H9 (cell line): ENCODE measurements around the gene CTPS1. TPM values are rescaled to one million over a fixed set of nuclear protein-coding genes. Genes with fewer than 3 reads are reported as not detected.

Experiments
- DNase-seq: peaks from one replicate; pipeline ENCODE4 v3.0.0-alpha.2; 2017
- H2AFZ ChIP-seq: one replicate; pipeline ENCODE4 v1.6.1; 2013; ENCODE audit warnings: mild to moderate bottlenecking, low read length, control low read depth, moderate library complexity
- H2AK5ac ChIP-seq: 2 replicates; pipeline ENCODE4 v1.6.1; 2013; ENCODE audit warnings: low read length, control low read depth, mixed read lengths; ENCODE audit not compliant: insufficient read length
- H2BK120ac ChIP-seq: one replicate; pipeline ENCODE4 v1.6.1; 2013; ENCODE audit warnings: low read depth, mild to moderate bottlenecking, low read length, control low read depth, inconsistent platforms; ENCODE audit not compliant: poor library complexity, severe bottlenecking
- H2BK12ac ChIP-seq: 2 replicates; pipeline ENCODE4 v1.6.1; 2013; ENCODE audit warnings: low read length, control low read depth, mixed read lengths, low read depth; ENCODE audit not compliant: insufficient read length
- H2BK15ac ChIP-seq: 2 replicates; pipeline ENCODE4 v1.6.1; 2013; ENCODE audit warnings: low read depth, low read length, control low read depth
- H2BK20ac ChIP-seq: one replicate; pipeline ENCODE4 v1.6.1; 2013; ENCODE audit warnings: low read depth, mild to moderate bottlenecking, low read length, control low read depth, inconsistent platforms; ENCODE audit not compliant: poor library complexity, severe bottlenecking
- H2BK5ac ChIP-seq: 2 replicates; pipeline ENCODE4 v1.6.1; 2013; ENCODE audit warnings: low read length, control low read depth, mixed read lengths; ENCODE audit not compliant: insufficient read length
- H3K14ac ChIP-seq: 2 replicates; pipeline ENCODE4 v1.6.1; 2013; ENCODE audit warnings: low read length, control low read depth; ENCODE audit not compliant: insufficient read depth
- H3K18ac ChIP-seq: 2 replicates; pipeline ENCODE4 v1.6.1; 2013; ENCODE audit warnings: low read depth, mild to moderate bottlenecking, mixed read lengths, low read length, control low read depth; ENCODE audit not compliant: insufficient read length
- H3K23ac ChIP-seq: 2 replicates; pipeline ENCODE4 v1.6.1; 2013; ENCODE audit warnings: low read length, control low read depth, mixed read lengths, low read depth; ENCODE audit not compliant: insufficient read length
- H3K23me2 ChIP-seq: 2 replicates; pipeline ENCODE4 v1.6.1; 2013; ENCODE audit warnings: low read depth, mild to moderate bottlenecking, mixed read lengths, low read length, control low read depth; ENCODE audit not compliant: insufficient read length, poor library complexity, severe bottlenecking
- H3K27ac ChIP-seq: 2 replicates; pipeline ENCODE4 v1.5.1; 2013; ENCODE audit warnings: low read length, control low read depth, mixed read lengths, low read depth; ENCODE audit not compliant: insufficient read length
- H3K27me3 ChIP-seq: 2 replicates; pipeline ENCODE4 v1.6.1; 2013; ENCODE audit warnings: low read length, control low read depth, inconsistent platforms; ENCODE audit not compliant: insufficient read depth
- H3K4ac ChIP-seq: 2 replicates; pipeline ENCODE4 v1.6.1; 2013; ENCODE audit warnings: low read depth, mild to moderate bottlenecking, control low read depth, inconsistent platforms, low read length, moderate library complexity
- H3K4me1 ChIP-seq: 2 replicates; pipeline ENCODE4 v1.6.1; 2013; ENCODE audit warnings: low read length, control low read depth, inconsistent platforms; ENCODE audit not compliant: insufficient read depth
- H3K4me2 ChIP-seq: 2 replicates; pipeline ENCODE4 v1.6.1; 2013; ENCODE audit warnings: low read length, control low read depth, mixed read lengths; ENCODE audit not compliant: insufficient read length, insufficient read depth
- H3K56ac ChIP-seq: 2 replicates; pipeline ENCODE4 v1.6.1; 2013; ENCODE audit warnings: low read depth, mild to moderate bottlenecking, mixed read lengths, low read length, control low read depth; ENCODE audit not compliant: insufficient read length
- H3K79me1 ChIP-seq: 2 replicates; pipeline ENCODE4 v1.6.1; 2013; ENCODE audit warnings: low read depth, mild to moderate bottlenecking, moderate library complexity, low read length, control low read depth, inconsistent platforms; ENCODE audit not compliant: insufficient read depth, poor library complexity, severe bottlenecking
- H3K79me2 ChIP-seq: 2 replicates; pipeline ENCODE4 v1.6.1; 2013; ENCODE audit warnings: low read length, control low read depth, inconsistent platforms; ENCODE audit not compliant: insufficient read depth
- H3K9ac ChIP-seq: 2 replicates; pipeline ENCODE4 v1.6.1; 2013; ENCODE audit warnings: low read length, control low read depth, mixed read lengths; ENCODE audit not compliant: insufficient read length; ENCODE audit errors: extremely low read depth
- H3K9me3 ChIP-seq: one replicate; pipeline ENCODE4 v1.6.1; 2013; ENCODE audit warnings: low read depth, low read length, inconsistent platforms; ENCODE audit not compliant: control insufficient read depth
- H3T11ph ChIP-seq: one replicate; pipeline ENCODE4 v1.6.1; 2013; ENCODE audit warnings: mild to moderate bottlenecking, low read length, control low read depth, inconsistent platforms
- H4K20me1 ChIP-seq: one replicate; pipeline ENCODE4 v1.6.1; 2013; ENCODE audit not compliant: control insufficient read depth, insufficient read length, insufficient read depth
- H4K5ac ChIP-seq: 2 replicates; pipeline ENCODE4 v1.6.1; 2013; ENCODE audit warnings: low read depth, mild to moderate bottlenecking, mixed read lengths, low read length, control low read depth; ENCODE audit not compliant: insufficient read length
- H4K8ac ChIP-seq: replicated peaks from 2 replicates; pipeline ENCODE4 v1.6.1; 2013; ENCODE audit warnings: low read length, control low read depth, mixed read lengths, low read depth; ENCODE audit not compliant: insufficient read length
- H4K91ac ChIP-seq: 2 replicates; pipeline ENCODE4 v1.6.1; 2013; ENCODE audit warnings: low read depth, mild to moderate bottlenecking, moderate library complexity, mixed read lengths, low read length, control low read depth; ENCODE audit not compliant: insufficient read length
- H3K27ac Mint-ChIP-seq, 3 experiments: 2 replicates in 2 of 3; 3 replicates in 1 of 3; pipeline ENCODE4 v1.8.0; 2020 to 2021; ENCODE audit warnings: mixed read lengths in 3 of 3, mild to moderate bottlenecking in 1 of 3, moderate library complexity in 1 of 3
- H3K27me3 Mint-ChIP-seq: 2 replicates; pipeline ENCODE4 v1.8.0; 2021; ENCODE audit warnings: low read depth, mild to moderate bottlenecking, moderate library complexity, mixed read lengths
- H3K36me3 Mint-ChIP-seq, 3 experiments: 2 replicates in 2 of 3; 3 replicates in 1 of 3; pipeline ENCODE4 v1.8.0; 2020 to 2021; ENCODE audit warnings: low read depth in 3 of 3, mixed read lengths in 3 of 3; ENCODE audit not compliant: insufficient read depth in 1 of 3
- H3K4me1 Mint-ChIP-seq, 2 experiments: 2 replicates each; pipeline ENCODE4 v1.8.0; 2020; ENCODE audit warnings: mixed read lengths in 2 of 2
- H3K4me3 Mint-ChIP-seq, 2 experiments: 2 replicates in 1 of 2; 3 replicates in 1 of 2; pipeline ENCODE4 v1.8.0; 2020 to 2021; ENCODE audit warnings: mild to moderate bottlenecking in 2 of 2, mixed read lengths in 2 of 2, moderate library complexity in 1 of 2
- H3K9me3 Mint-ChIP-seq, 2 experiments: 2 replicates in 1 of 2; 3 replicates in 1 of 2; pipeline ENCODE4 v1.8.0; 2020; ENCODE audit warnings: mild to moderate bottlenecking in 2 of 2, mixed read lengths in 2 of 2, moderate library complexity in 1 of 2
- CTCF ChIP-seq: fragments of 200-600 bp; sonication (generic); conservative IDR thresholded peaks from 3 replicates; pipeline ENCODE4 v1.8.0; 2021; ENCODE audit warnings: antibody characterized with exemption, mild to moderate bottlenecking
- WGBS: extraction: QIAGEN DNeasy Blood & Tissue Kit; methylation state at CpG from one replicate; pipeline ENCODE4 v1.1.7; 2013; ENCODE audit warnings: missing lambda C conversion rate, low lambda C conversion rate, mixed read lengths; ENCODE audit not compliant: insufficient read length; ENCODE audit errors: extremely low coverage; 5-methylcytosine and 5-hydroxymethylcytosine counted together
- total RNA-seq: library from RNA; stranded (reverse); gene quantifications from 2 replicates; pipeline ENCODE4 v1.2.1, GENCODE V29; 2021

Gene CTPS1
- total RNA-seq, 1 experiment from 2014 or later: 105 TPM

GRCh38 chr1:40998668-40999067 is 19.2 kb downstream of the CTPS1 start:
- Histone ChIP-seq H3K4me1 (no peaks in the 10 kb centered on the region), H2AFZ (no peak overlapping the region), H3K23ac (no peak overlapping the region), H3K23me2 (no peaks in the 10 kb centered on the region), H2AK5ac (no peak overlapping the region), H3K14ac (no peak overlapping the region), H4K20me1 (no peaks in the 10 kb centered on the region), H3K79me1 (peaks cover 3% of the 10 kb centered on the region), H4K8ac (no peak overlapping the region), H2BK20ac (no peak overlapping the region), H3K79me2 (no peaks in the 10 kb centered on the region), H3K4ac (no peak overlapping the region), H2BK15ac (no peak overlapping the region), H3K9me3 (no peaks in the 10 kb centered on the region), H3K9ac (no peak overlapping the region), H3K27me3 (no peaks in the 10 kb centered on the region; the same call in 1 of the 2 replicates), H2BK5ac (no peak overlapping the region), H3K4me2 (no peak overlapping the region), H3K18ac (no peak overlapping the region), H2BK120ac (no peak overlapping the region), H3K56ac (no peak overlapping the region), H2BK12ac (no peak overlapping the region), H4K5ac (no peak overlapping the region), H4K91ac (no peak overlapping the region), H3K27ac (no peak overlapping the region), H3T11ph (no peak overlapping the region)
- Mint-ChIP-seq H3K27ac (no peak overlapping the region), H3K9me3 (no peaks in the 10 kb centered on the region), H3K36me3 (peaks cover 64 to 94% (median 93%) of the 10 kb centered on the region in 3 experiments; a peak in 6 of 7 replicates), H3K4me1 (no peaks in the 10 kb centered on the region), H3K27me3 (no peaks in the 10 kb centered on the region; the same call in 1 of the 2 replicates), H3K4me3 (no peak overlapping the region)
- no peak for TF ChIP-seq CTCF
- no CpG with 5 or more reads among the region's 4 CpGs for WGBS
- no peak for DNase-seq
